Fibroblast of lung (primary cell): ENCODE data around the gene INTS7. TPM values are rescaled to one million over a fixed set of nuclear protein-coding genes. Genes with fewer than 3 reads are reported as not detected.

Experiments
- DNase-seq, 2 donors: peaks; one replicate each; pipeline versions ENCODE4 v3.0.0 to v3.0.0-alpha.2; 2010; ENCODE audit warnings: low read depth in 2 of 2
- H2AFZ ChIP-seq: 2 replicates; pipeline ENCODE4 v1.5.1; 2012; ENCODE audit warnings: low read length, control low read depth, inconsistent platforms
- H3K27ac ChIP-seq: 2 replicates; pipeline ENCODE4 v1.5.1; 2011; ENCODE audit warnings: low read length, control low read depth; ENCODE audit not compliant: insufficient read depth
- H3K27me3 ChIP-seq: 2 replicates; pipeline ENCODE4 v1.5.1; 2011; ENCODE audit warnings: mild to moderate bottlenecking, low read length; ENCODE audit not compliant: control insufficient read depth, insufficient read depth
- H3K36me3 ChIP-seq: 2 replicates; pipeline ENCODE4 v1.5.1; 2011; ENCODE audit warnings: low read length; ENCODE audit not compliant: control insufficient read depth, insufficient read depth
- H3K4me1 ChIP-seq: 2 replicates; pipeline ENCODE4 v1.5.1; 2011; ENCODE audit warnings: low read length; ENCODE audit not compliant: control insufficient read depth, insufficient read depth; ENCODE audit errors: extremely low read depth
- H3K4me2 ChIP-seq: 2 replicates; pipeline ENCODE4 v1.5.1; 2011; ENCODE audit warnings: low read length, control low read depth; ENCODE audit not compliant: insufficient read depth; ENCODE audit errors: extremely low read depth
- H3K4me3 ChIP-seq, 4 experiments: fragments of 200-600 bp in 1 of 4; sonication (generic) in 1 of 4; replicated peaks in 1 of 4; 2 replicates each; pipeline ENCODE4 v1.5.1; 2011 to 2016; ENCODE audit warnings: low read length in 4 of 4, low read depth in 3 of 4, mild to moderate bottlenecking in 3 of 4, control low read depth in 2 of 4, inconsistent platforms in 1 of 4, mixed read lengths in 1 of 4; ENCODE audit not compliant: insufficient read depth in 1 of 4; ENCODE audit errors: control extremely low read depth in 1 of 4
- H3K79me2 ChIP-seq: 2 replicates; pipeline ENCODE4 v1.5.1; 2012; ENCODE audit warnings: mild to moderate bottlenecking, low read length, inconsistent platforms; ENCODE audit not compliant: control insufficient read depth, insufficient read depth
- H3K9ac ChIP-seq: 2 replicates; pipeline ENCODE4 v1.5.1; 2011; ENCODE audit warnings: mild to moderate bottlenecking, low read length, control low read depth; ENCODE audit not compliant: insufficient read depth
- H3K9me3 ChIP-seq: 2 replicates; pipeline ENCODE4 v1.5.1; 2012; ENCODE audit warnings: low read depth, low read length; ENCODE audit not compliant: control insufficient read depth, insufficient read depth
- H4K20me1 ChIP-seq: 2 replicates; pipeline ENCODE4 v1.5.1; 2011; ENCODE audit warnings: low read length; ENCODE audit not compliant: control insufficient read depth, insufficient read depth; ENCODE audit errors: extremely low read depth
- CTCF ChIP-seq, 2 donors: IDR thresholded peaks in 1 of 2; conservative IDR thresholded peaks in 1 of 2; 1 replicate in 1 of 2; 2 replicates in 1 of 2; pipeline ENCODE4 v1.5.1; 2011 to 2012; ENCODE audit warnings: low read length in 2 of 2, control low read depth in 1 of 2, inconsistent platforms in 1 of 2, low read depth in 1 of 2, mild to moderate bottlenecking in 1 of 2
- EZH2 ChIP-seq: IDR thresholded peaks from 2 replicates; pipeline ENCODE4 v1.5.1; 2012; ENCODE audit warnings: low read length, control low read depth, mild to moderate bottlenecking; ENCODE audit errors: missing control alignments
- polyA plus RNA-seq, 2 donors: library from polyadenylated mRNA; depleted of rRNA in 1 of 2; stranded (reverse) in 1 of 2; unstranded in 1 of 2; fragments of >200 nt; gene quantifications; 2 replicates each; pipeline ENCODE4 v1.2.1, GENCODE V29; 2011 to 2012; ENCODE audit warnings: missing spikeins in 1 of 2
- total RNA-seq: library from RNA; depleted of rRNA; stranded (reverse); fragments of >200 nt; gene quantifications from 2 replicates; pipeline ENCODE4 v1.2.1, GENCODE V29; 2014

The INTS7 gene
- total and polyA plus RNA-seq, 2 donors (not counting 1 experiment from before 2014, with no cell fraction given): 20.6 to 23.7 TPM

- no peak overlapping the region for H2AFZ ChIP-seq
- H3K79me2 ChIP-seq: no peaks in the 10 kb centered on the region
- no peak overlapping the region for H3K4me2 ChIP-seq
- no peaks in the 10 kb centered on the region for H3K9me3 ChIP-seq
- no peak for DNase-seq
- H3K4me3 ChIP-seq: no peak overlapping the region
- no peak overlapping the region for H3K27ac ChIP-seq
- H3K9ac ChIP-seq: no peak overlapping the region
- no peaks in the 10 kb centered on the region for H3K27me3 ChIP-seq
- TF ChIP-seq EZH2 (no peak), CTCF (conservative IDR thresholded peaks at IDR 0.05 in 1 of 2, IDR thresholded peaks at IDR 0.05 in 1 of 2; ENCODE audit: low read depth in 1 of 2, low read length in 2 of 2) (no peak)
- H4K20me1 ChIP-seq: no peaks in the 10 kb centered on the region
- peaks cover 2% of the 10 kb centered on the region for H3K36me3 ChIP-seq
- no peaks in the 10 kb centered on the region for H3K4me1 ChIP-seq
Observed at GRCh38 chr1:211985556-211986264, 49.6 kb downstream of the INTS7 start.

DNA sequence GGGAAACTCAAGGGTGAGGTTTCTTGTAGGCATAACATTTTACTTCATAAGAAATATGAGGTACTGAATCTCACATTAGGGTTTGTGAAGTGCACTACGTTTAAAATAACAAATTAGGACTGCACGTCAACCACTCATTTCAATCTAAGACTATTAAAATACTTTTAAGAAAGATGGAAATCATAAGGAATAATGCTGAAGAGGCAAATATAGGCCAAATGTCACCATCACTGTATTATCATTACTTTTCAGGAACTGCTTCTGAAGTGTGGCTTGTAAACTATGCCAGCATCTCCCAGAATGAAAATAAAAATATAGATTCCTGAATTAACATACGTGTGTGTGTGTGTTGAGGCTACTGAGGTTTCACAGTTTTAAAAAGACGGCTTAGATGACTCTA lies 56.8 kb downstream of the INTS7 start:
- H3K36me3 ChIP-seq: no peaks in the 10 kb centered on the region
- H3K9me3 ChIP-seq: no peaks in the 10 kb centered on the region
- H3K4me1 ChIP-seq: no peaks in the 10 kb centered on the region
- no peaks in the 10 kb centered on the region for H3K79me2 ChIP-seq
- H4K20me1 ChIP-seq: no peaks in the 10 kb centered on the region
- H3K4me2 ChIP-seq: no peak overlapping the region
- H3K27me3 ChIP-seq: no peaks in the 10 kb centered on the region
- no peak overlapping the region for H2AFZ ChIP-seq
- H3K27ac ChIP-seq: no peak overlapping the region
- no peak overlapping the region for H3K4me3 ChIP-seq
- no peak for DNase-seq
- no peak overlapping the region for H3K9ac ChIP-seq
- TF ChIP-seq CTCF (conservative IDR thresholded peaks at IDR 0.05 in 1 of 2, IDR thresholded peaks at IDR 0.05 in 1 of 2; ENCODE audit: low read depth in 1 of 2, low read length in 2 of 2) (no peak), EZH2 (no peak)

DNA sequence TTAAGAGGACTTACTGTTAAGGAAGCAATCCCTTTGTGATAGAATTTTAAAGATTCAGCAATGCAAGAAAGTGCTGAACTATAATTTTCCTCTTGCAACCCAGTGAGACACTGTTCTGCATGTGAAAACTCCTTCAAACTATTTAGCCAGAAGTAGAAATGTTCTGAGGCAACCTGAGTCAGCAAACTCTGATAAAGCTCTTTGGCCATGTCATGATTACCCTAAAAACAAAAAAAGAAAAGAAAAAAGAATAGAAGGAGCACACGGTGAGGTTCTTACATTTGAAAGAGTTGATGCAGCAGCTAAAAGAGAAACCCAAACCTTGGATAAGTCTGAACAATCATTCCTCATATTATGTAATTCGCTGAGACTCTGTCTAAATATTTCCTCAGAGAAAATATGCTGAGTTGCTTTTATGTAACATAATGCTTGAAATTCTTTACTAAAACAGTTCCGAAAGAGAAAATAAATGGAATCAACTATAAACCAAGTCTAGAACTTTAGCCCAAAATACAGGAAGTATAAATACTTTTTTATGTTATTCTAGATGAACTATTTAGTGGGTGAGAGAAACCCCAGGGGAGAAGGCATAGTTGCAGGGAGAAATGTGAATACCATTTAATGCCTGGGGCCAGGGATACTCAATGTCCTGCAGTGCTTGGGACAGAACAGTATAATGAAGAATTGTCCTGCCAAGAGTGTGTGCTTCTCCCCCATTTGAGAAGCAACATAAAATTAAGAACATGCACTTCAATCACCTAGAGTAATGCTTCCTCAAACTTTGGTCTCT lies 60.0 kb downstream of the INTS7 start:
- DNase-seq: no peak
- H3K27ac ChIP-seq: no peak overlapping the region
- no peak overlapping the region for H3K9ac ChIP-seq
- no peaks in the 10 kb centered on the region for H3K27me3 ChIP-seq
- H3K4me2 ChIP-seq: no peak overlapping the region
- H3K9me3 ChIP-seq: no peaks in the 10 kb centered on the region
- H4K20me1 ChIP-seq: no peaks in the 10 kb centered on the region
- no peaks in the 10 kb centered on the region for H3K4me1 ChIP-seq
- H3K4me3 ChIP-seq: no peak overlapping the region
- TF ChIP-seq EZH2 (no peak), CTCF (conservative IDR thresholded peaks at IDR 0.05 in 1 of 2, IDR thresholded peaks at IDR 0.05 in 1 of 2; ENCODE audit: low read depth in 1 of 2, low read length in 2 of 2) (no peak)
- no peaks in the 10 kb centered on the region for H3K36me3 ChIP-seq
- H3K79me2 ChIP-seq: no peaks in the 10 kb centered on the region
- H2AFZ ChIP-seq: no peak overlapping the region
